Measurements from ENCODE around the gene ABHD4.
A peak's percentile ranks its signal among the peaks of the same experiment; 100 is the strongest.
"Not testable (repeated sequence)": the region's sequence is repeated elsewhere in the genome, so short reads cannot be mapped to it uniquely, and the experiment has no call there.

ABHD4 gene

DNA sequence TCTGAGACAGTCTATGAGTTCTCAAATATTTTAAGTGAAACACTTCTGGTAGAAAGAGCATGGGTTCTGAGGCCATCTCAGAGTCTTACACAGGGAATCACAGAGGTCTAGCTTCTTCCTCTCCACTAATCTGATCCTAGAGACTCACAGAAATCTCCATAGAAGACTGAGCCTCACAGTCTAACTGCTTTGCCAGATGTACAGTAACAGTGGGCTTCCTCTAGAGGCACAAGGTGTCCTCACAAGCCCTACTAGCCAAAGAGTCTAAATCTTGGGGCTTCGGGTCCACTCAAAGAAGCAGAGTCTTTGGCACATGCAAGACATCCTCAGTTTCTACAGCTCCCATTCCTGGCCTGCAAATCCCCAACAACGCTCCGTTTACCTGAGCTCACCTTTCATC, 32.0 kb downstream of the ABHD4 start:
- no peak for DNase-seq

DNA sequence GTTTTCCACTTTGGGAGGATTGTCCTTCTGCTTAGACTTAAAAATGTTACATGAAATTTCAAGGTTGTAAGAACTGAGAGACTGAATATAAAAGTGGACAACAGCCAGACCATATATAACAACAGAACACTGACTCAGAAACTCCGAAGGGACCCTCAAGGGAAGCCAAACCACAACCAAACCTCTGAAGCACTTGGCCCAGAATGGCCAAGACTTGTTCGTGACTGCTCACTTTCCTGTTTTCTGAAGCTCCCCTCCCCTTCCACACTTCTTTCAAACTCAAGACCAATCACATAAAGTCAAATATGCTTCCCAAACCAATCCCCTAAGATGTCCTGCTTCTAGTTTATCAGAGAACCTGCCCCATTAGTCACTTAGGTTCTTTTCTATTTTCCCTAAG, 32.4 kb downstream of the ABHD4 start:
- no peak for DNase-seq

DNA sequence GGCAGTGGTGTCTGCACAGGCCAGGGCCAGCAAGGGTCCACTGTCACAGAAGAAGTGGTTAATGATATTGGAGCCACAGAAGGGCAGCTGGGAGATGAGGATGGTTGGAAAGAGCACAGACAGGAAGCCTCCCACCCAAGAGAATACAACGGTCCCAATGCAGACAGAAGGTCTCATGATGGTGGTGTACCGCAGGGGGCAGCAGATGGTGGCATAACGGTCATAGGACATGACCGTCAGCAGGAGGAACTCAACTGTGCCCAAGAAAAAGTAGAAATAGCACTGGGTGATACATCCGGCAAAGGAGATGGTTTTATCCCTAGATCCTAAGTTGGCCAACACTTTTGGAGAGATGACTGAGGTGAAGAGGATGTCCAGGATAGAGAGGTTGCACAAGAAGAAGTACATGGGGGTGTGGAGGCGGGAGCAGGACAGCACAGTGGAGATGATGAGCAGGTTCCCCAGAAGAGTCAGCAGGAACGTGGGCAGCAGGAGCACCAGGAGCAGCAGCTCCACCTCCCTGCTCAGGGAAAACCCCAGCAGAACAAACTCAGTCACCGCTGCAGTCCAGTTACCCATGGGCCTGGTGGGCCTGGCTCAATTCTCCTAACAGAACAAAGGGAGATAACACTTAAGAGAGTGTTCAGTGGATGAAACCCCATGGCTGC, 36.3 kb downstream of the ABHD4 start:
- no peak for DNase-seq

DNA sequence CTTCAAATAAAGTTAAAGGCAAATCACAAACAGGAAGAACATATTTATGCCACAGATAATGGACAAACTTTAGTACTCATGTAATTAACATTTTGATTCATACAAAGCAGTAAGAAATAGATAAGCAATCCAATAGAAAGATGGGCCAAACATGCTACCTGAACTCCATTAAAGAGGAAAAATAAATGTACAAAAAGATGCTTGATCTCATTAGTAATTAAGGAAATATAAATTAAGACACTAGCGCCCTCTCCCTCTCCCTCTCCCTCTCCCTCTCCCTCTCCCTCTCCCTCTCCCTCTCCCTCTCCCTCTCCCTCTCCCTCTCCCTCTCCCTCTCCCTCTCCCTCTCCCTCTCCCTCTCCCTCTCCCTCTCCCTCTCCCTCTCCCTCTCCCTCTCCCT, 37.9 kb downstream of the ABHD4 start:
- DNase-seq: not testable (repeated sequence)

DNA sequence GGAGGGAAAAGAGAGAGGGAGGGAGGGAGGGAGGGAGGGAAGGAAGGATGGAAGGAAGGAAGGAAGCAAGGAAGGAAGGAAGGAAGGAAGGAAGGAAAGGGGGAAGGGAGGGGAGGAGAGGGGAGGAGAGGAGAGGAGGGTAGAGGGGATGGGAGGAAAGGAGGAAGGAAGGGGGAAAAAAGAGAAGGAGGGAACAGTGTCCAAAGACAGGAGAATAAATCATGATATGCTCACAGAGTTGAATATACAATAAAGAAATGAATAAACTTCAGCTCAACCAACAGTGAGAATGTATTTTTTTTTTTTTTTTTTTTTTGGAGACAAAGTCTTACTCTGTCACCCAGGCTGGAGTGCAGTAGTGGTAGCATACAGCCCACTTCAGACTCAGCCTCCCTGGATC, 42.1 kb downstream of the ABHD4 start:
- DNase-seq: no peak

DNA sequence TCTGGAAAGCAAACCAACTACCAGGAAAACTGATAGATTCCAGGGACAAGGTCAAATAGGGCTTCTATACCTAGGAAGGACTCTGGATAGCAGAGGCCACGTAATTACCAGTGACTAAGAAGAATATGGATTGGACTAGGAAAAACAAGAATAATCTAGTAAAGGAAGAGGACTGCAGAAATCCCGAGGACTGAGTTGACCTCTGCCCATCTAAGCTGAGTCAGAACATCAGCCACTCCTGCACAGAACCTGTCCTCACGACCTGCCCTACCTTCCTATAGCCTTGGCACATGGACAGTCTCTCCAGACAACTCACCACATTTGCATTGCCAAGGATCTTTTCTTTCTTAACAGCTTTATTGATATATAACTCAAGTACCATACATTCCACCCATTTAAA, 43.7 kb downstream of the ABHD4 start:
- no peak for DNase-seq

DNA sequence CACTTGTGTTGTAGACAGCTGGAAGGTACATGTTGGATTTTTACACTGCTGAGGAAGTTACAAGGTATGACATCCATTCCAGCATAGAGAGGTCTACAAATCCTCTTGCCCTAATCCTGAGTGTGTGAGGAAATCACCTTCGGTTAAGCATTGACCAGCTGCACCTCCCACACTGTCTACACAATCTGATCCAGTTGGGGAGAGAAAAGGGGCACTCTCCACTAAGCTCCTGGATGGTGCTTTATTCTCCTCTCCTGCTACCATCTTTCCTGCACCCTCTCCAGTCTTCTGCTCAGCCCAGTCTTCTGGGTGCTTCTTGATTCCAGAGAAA, 46.2 kb downstream of the ABHD4 start, which contains the start of gene OR6J1:
Gene OR6J1, minus strand, starts transcription at position 48 of the 331 bp plus-strand sequence. CDS start 9,541 bp downstream, outside the sequence.
- DNase-seq: no peak

DNA sequence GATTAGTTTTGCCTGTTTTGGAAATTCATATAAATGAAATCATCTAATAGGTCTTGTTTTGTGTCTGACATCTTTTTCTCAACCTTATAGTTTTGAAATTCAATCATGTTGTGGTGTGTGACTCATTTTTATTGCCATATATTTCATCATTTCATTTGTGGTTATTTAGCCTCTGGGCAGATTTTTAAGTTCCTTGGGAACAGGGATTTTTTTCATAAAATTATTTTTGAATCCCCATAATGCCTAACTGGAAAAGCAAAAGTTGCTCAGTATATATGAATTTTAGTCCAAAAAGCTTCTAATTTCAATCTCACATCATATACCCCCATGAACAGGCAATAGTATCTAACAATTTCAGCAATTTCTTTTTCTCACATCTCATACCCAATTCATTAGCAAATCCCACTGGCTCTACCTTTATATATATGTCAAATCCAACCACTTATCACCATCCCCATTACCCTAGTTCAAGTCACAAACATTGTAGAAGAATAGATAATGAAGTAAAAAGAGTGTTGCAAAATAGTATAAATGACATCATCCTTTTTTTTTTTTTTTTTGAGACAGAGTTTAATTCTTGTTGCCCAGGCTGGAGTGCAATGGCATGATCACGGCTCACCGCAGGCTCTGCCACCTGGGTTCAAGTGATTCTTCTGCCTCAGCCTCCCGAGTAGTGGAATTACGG, 48.6 kb downstream of the ABHD4 start:
- DNase-seq: no peak

DNA sequence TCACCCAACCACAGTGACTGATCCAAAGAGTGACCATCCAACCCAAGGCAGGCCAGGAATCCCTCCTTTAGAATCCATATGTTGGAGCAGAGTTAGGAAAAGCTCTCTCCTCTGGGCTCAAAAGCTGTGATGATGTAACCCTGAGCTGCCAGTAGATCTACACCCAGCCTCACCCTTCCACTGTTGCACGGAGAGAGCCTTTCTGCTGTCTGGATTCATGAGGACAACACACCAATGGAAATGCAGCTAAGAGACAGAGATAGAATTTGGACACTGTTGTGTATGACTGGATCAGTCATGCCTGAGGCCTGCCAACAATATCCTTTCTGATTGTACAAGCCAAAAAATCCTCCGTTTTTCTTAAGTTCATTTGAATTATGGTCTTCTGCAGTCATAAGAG, 50.4 kb downstream of the ABHD4 start:
- DNase-seq: no peak

DNA sequence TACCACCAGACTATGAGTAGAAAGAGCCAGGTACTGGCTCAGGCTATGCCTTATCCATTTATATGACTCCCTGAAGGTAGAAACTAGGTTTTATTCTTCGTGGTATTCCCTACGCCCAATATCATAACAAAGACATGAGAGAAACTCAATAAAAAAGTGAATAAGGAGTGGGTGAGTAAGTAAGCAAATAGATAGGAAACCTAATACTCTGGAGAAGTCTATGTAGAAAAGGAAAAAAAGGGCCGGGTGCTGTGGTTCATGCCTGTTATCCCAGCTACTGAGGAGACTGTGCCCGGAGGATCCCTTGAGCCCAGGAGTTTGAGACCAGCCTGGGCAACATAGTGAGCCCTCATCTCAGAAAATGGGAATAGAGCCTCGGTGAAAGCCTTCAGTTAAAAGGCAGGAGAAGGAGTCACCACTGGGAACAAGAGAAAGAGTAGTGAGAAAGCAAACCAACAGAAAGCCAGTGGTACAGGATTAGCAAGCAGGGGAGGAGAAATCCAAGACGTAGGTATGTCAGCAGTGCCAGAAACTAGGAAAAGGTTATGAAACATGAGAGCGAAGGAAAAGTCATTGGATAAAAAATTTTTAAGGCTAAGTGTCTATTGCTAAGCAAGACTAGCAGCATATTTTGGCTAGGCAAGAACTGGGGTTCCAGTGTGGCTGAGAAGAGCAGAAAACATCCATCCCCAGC, 52.1 kb downstream of the ABHD4 start:
- DNase-seq: no peak

DNA sequence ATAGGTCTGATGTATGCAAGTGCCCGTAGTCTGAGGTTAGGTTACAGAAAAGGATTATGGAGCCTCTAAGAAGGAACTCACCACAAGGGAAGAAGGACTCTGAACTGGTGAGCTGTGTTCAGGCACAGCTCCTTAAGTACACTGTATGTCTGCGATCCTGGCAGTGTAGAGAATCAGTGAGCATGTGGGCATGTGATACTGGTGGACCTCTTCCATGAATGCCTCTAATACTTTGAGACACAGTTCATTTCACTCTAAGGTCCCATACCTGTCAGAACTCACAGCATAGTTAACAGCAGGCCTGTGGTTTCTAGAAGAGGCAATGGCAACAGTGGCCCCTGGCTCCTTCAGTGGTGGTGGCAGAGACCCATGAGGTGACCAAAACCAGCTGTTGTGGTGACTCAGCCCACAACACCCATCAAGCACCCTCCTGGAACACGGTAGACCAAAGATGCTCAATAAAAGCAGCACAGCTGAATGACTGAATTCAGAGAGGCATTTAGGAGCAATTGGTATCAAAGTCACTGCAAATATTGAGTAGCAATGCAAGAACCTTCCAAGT, 52.9 kb downstream of the ABHD4 start:
- no peak for DNase-seq

DNA sequence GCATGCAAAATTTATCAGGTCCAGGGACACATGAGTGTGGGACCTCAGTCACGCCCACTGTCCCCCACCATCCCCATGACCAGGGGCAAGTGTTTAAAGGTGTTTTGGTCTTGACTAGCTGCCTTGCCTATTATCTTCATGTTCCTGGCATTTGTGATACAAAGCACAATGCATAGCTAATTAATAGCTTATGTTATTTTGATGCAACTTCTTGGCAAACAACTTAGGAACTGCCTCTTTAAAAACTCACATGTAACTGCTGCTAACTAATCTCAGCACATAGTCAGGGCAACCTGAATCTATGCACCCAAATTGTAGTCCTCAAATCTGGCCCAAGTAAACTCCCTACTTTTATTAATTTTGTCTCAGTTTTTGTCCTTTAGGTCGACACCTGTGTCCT, 53.5 kb downstream of the ABHD4 start:
- DNase-seq: no peak

DNA sequence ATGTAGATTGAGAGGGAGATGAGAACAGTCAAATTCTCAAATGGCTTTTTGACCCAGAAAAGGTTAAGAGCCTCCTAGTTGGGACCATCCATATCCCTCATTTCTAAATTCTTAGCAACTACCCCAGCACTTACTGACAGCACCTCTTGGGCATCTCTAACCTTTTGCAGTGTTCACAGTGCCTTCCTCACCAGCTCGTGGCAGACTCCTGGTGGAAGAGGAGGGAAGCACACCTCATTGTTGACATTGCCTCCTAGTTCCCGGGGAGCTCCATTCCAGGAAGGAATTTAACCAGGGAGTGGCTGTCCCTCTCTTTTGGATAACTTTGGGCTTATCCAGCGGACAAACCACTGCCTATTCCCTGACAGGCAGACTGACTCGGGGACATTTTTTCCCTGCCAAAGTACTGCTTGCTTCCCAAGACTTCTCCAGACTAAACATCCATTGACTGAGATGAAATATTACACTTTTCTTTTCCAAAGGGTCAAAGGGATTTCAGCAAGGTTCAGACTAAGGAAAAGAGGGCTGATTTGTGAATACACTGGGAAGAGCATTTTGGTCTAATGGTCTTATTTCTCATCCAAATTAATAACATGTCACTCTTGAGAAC, 55.0 kb downstream of the ABHD4 start:
- peak; percentile 11 for DNase-seq

DNA sequence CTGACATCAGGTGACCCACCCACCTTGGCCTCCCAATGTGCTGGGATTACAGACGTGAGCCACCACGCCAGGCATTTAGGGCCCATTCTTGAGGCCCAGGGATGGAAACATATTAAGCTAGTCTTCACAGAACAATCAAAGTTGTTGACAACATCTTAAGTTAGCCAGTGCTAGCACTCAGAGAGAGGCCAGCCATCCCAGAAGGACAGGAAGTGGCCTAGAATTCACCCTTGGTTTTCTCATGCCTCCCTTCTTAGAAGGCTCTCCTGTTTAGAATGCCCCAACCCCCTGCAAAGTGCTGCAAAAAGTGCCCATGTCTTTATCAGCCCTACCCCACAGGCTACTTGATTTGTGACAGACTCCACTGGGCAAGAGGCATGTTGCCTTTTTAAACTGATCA, 58.1 kb downstream of the ABHD4 start:
- no peak for DNase-seq

DNA sequence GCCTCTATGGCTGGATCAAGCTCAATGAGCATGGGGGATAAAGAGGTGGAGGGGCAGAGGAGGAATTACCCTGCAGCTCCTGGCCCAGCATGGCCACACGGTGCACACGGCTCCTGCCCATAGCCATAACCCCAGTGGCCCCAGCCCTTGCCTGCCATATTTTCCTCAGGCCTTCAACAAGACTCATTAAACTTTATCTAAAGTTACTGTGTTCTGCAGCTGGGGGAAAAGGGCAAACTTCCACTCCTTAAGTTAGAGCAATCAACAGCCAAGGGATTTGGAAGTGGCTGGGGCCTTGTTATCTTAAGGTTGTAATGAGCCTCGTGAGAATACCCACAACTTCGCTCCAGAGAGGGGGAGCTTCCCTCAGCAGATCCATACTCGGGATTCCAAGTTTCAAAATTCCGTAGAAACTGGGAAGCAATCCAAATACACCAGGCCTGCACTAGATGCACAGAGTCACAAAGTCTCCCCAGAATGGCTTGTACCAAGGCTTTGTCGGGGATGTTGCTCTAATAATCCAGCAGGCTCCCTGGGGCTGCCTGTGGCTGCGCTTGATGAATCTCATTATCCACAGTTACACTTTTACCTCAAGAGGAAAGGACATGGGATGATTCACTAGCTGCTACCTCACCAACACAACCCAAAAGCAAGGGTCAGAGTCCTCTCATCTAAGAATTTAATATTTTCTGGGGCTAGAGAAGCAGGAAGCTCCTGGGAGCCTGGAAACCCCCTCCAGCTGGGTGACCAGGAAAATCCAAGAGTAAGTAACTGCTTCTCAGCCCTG, 59.0 kb downstream of the ABHD4 start:
- DNase-seq: no peak

DNA sequence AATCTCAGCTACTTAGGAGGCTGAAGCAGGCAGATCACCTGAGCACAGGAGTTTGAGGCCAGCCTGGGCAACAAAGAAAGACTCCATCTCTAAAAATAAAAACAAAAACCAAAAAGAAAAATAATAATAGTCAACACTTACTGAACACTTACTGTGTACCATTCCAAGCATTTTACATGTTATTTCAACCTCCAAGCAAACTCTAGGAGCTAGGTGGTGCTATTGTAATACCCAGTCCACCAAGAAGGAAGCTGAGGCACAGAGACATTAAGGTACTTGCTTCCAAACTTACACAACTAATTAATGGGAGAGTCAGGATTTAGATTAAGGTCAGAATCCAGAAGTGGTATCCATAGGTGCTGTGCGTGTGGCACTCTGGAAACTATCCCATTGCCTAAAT, 59.8 kb downstream of the ABHD4 start:
- DNase-seq: peak; percentile 9

DNA sequence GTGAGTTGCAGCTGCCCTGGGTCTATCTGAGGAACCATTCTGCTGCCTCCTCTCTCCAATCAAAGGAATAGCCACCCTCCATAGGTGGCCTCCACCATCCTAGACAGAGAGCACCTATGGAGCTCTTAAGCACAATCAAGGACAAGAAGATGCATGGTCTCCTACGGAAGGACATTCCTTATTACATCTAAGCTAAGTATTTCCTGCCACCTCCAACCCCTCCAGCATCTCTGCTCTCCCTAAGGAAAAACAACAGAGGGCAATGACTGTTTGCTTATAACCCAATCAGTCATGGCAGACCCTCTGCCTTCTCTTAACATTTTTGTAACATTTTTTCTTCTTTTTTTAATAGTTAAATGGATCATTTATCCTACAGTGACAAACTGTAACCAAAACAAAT, 60.8 kb downstream of the ABHD4 start:
- DNase-seq: no peak

DNA sequence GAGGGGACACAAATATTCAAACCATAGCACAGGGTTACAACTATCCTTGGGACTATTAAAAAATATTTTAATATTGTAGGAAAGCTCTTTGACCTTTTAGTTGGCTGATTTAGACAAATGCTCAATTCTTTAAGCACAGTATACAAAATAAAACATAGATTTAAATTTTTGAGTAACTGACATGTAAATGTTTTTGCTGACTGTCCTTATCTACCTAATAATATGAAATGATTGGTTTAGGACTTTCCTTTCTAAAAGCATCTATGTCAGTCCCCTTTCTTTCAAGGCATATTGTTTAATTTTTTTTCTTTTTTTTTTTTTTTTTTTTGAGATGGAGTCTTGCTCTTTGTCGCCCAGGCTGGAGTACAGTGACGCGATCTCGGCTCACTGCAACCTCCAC, 62.6 kb downstream of the ABHD4 start:
- DNase-seq: no peak
